Panc1 (cell line): Measurements from ENCODE around the gene PXDN. TPM values are rescaled to one million over a fixed set of nuclear protein-coding genes. Genes with fewer than 3 reads are reported as not detected.

Source experiments
- ATAC-seq: fragments of 200-7000 bp; cut with Tn5 transposase; 2 replicates; pipeline ENCODE4 v1.9.1; 2020; ENCODE audit warnings: mild to moderate bottlenecking, moderate library complexity
- BruUV-seq: library from RNA; stranded (reverse); fragments of 400-500 nt; replicated peaks from 2 replicates; lab custom pipeline; 2021; lab: Mats Ljungman, UMichigan
- CTCF ChIA-PET: fragments of 300-600 bp; sonication (Branson Sonifier 250); formaldehyde crosslinking; loops from one replicate; lab custom pipeline; 2022; ENCODE audit warnings: antibody characterized with exemption; lab: Charles Lee
- POLR2A ChIA-PET: fragments of 300-600 bp; sonication (Branson Sonifier 250); formaldehyde crosslinking; loops from one replicate; lab custom pipeline; 2022; ENCODE audit warnings: antibody characterized with exemption; lab: Charles Lee
- DNase-seq: peaks from one replicate; pipeline ENCODE4 v3.0.0-alpha.2; 2010; ENCODE audit warnings: low read depth, low spot score
- H3K27ac ChIP-seq: 2 replicates; pipeline ENCODE4 v1.5.1; 2011; ENCODE audit warnings: mild to moderate bottlenecking, low read length, inconsistent platforms
- H3K27me3 ChIP-seq: fragments of 200-500 bp; sonication (Bioruptor generic); 2 replicates; pipeline ENCODE4 v1.6.0; 2014; ENCODE audit warnings: low read length, inconsistent platforms; ENCODE audit not compliant: control insufficient read depth, insufficient read depth
- H3K36me3 ChIP-seq: fragments of 200-500 bp; sonication (Bioruptor generic); 2 replicates; pipeline ENCODE4 v1.5.1; 2014; ENCODE audit warnings: inconsistent platforms, mild to moderate bottlenecking, low read length, moderate library complexity; ENCODE audit not compliant: control insufficient read depth, insufficient read depth
- H3K4me1 ChIP-seq: 2 replicates; pipeline ENCODE4 v1.5.1; 2011; ENCODE audit warnings: inconsistent platforms, mild to moderate bottlenecking, low read length, moderate library complexity; ENCODE audit not compliant: control insufficient read depth, insufficient read depth
- H3K4me3 ChIP-seq, 2 experiments: 2 replicates each; pipeline ENCODE4 v1.5.1; 2011 to 2012; ENCODE audit warnings: low read depth in 2 of 2, low read length in 2 of 2, mild to moderate bottlenecking in 2 of 2, inconsistent platforms in 1 of 2, moderate library complexity in 1 of 2
- H3K9me3 ChIP-seq: fragments of 200-500 bp; sonication (Bioruptor generic); 2 replicates; pipeline ENCODE4 v1.5.1; 2014; ENCODE audit warnings: low read depth, mild to moderate bottlenecking, inconsistent platforms, low read length, moderate library complexity; ENCODE audit not compliant: control insufficient read depth, insufficient read depth
- POLR2AphosphoS5 ChIP-seq: IDR thresholded peaks from 2 replicates; pipeline ENCODE4 v1.6.1; 2012; ENCODE audit warnings: mild to moderate bottlenecking, low read depth, low read length, moderate library complexity
- SIN3A ChIP-seq: IDR thresholded peaks from 2 replicates; pipeline ENCODE4 v1.6.1; 2012; ENCODE audit warnings: low read depth, mild to moderate bottlenecking, low read length, moderate library complexity, borderline replicate concordance; ENCODE audit not compliant: insufficient read depth
- TCF7L2 ChIP-seq: IDR thresholded peaks from 2 replicates; pipeline ENCODE4 v1.6.1; 2011; ENCODE audit warnings: mild to moderate bottlenecking, low read depth, low read length, inconsistent platforms
- in situ Hi-C: cut with HindIII; loops from 2 replicates; pipeline ENCODE4 v1.10.0; 2016; ENCODE audit warnings: low sequenced_read_pairs, low pct_unique_long_range_greater_than_20kb
- intact Hi-C: fragments of 100-400 bp; cut with micrococcal nuclease; formaldehyde crosslinking; loops from one replicate; pipeline ENCODE4 v1.10.0; 2022; ENCODE audit not compliant: unreplicated experiment
- total RNA-seq: library from RNA; stranded (reverse); gene quantifications from one replicate; pipeline ENCODE4 v1.2.1, GENCODE V29; 2021; ENCODE audit not compliant: unreplicated experiment
- TF ChIP-seq, protein P1 (sequence below), 2 experiments: IDR thresholded peaks; 2 replicates each; pipeline ENCODE4 v1.6.1; 2011 to 2012; ENCODE audit warnings: low read depth in 2 of 2, control low read depth in 1 of 2, low read length in 1 of 2, mild to moderate bottlenecking in 1 of 2, moderate library complexity in 1 of 2; ENCODE audit not compliant: insufficient read depth in 1 of 2
- TF ChIP-seq, protein P2 (sequence below): fragments of 450-650 bp; IDR thresholded peaks from 2 replicates; pipeline ENCODE4 v1.5.1; 2017; ENCODE audit warnings: mild to moderate bottlenecking

The PXDN gene
- total RNA-seq, 1 experiment from 2014 or later: 2.5 TPM

DNA sequence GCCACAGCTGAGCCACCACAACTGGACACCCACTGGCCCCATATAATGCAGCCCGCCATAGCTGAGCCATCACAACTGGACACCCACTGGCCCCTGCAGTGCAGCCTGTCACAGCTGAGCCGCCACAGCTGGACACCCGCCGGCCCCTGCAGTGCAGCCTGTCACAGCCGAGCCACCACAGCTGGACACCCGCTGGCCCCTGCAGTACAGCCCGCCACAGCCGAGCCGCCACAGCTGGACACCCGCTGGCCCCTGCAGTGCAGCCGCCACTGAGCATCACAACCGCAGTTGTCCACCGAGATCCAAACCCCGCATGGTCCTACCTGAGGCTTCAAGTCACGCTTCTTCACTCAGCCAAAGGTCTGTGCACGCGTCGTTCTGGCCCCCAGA is 134.2 kb downstream of the PXDN start:
- H3K4me3 ChIP-seq: no peak overlapping the region
- intact Hi-C loops: no loop called here
- DNase-seq: no peak
- peaks cover 22% of the 10 kb centered on the region for H3K4me1 ChIP-seq
- no peak for ATAC-seq
- H3K27ac ChIP-seq: peak overlapping the region; percentile 6; the same call in 1 of the 2 replicates
- no peaks in the 10 kb centered on the region for H3K27me3 ChIP-seq
- ChIA-PET POLR2A (no interaction called here), CTCF (no interaction called here)
- BruUV-seq: no TSS peak
- in situ Hi-C loops: no loop called here
- no peaks in the 10 kb centered on the region for H3K36me3 ChIP-seq
- H3K9me3 ChIP-seq: no peaks in the 10 kb centered on the region
- TF ChIP-seq, protein P1, sequence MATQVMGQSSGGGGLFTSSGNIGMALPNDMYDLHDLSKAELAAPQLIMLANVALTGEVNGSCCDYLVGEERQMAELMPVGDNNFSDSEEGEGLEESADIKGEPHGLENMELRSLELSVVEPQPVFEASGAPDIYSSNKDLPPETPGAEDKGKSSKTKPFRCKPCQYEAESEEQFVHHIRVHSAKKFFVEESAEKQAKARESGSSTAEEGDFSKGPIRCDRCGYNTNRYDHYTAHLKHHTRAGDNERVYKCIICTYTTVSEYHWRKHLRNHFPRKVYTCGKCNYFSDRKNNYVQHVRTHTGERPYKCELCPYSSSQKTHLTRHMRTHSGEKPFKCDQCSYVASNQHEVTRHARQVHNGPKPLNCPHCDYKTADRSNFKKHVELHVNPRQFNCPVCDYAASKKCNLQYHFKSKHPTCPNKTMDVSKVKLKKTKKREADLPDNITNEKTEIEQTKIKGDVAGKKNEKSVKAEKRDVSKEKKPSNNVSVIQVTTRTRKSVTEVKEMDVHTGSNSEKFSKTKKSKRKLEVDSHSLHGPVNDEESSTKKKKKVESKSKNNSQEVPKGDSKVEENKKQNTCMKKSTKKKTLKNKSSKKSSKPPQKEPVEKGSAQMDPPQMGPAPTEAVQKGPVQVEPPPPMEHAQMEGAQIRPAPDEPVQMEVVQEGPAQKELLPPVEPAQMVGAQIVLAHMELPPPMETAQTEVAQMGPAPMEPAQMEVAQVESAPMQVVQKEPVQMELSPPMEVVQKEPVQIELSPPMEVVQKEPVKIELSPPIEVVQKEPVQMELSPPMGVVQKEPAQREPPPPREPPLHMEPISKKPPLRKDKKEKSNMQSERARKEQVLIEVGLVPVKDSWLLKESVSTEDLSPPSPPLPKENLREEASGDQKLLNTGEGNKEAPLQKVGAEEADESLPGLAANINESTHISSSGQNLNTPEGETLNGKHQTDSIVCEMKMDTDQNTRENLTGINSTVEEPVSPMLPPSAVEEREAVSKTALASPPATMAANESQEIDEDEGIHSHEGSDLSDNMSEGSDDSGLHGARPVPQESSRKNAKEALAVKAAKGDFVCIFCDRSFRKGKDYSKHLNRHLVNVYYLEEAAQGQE (IDR thresholded peaks at IDR 0.05; ENCODE audit: insufficient read depth in 1 of 2, low read depth in 2 of 2, low read length in 1 of 2): no peak
- TF ChIP-seq POLR2AphosphoS5 (no peak), TCF7L2 (no peak), SIN3A (no peak)
- TF ChIP-seq, protein P2, sequence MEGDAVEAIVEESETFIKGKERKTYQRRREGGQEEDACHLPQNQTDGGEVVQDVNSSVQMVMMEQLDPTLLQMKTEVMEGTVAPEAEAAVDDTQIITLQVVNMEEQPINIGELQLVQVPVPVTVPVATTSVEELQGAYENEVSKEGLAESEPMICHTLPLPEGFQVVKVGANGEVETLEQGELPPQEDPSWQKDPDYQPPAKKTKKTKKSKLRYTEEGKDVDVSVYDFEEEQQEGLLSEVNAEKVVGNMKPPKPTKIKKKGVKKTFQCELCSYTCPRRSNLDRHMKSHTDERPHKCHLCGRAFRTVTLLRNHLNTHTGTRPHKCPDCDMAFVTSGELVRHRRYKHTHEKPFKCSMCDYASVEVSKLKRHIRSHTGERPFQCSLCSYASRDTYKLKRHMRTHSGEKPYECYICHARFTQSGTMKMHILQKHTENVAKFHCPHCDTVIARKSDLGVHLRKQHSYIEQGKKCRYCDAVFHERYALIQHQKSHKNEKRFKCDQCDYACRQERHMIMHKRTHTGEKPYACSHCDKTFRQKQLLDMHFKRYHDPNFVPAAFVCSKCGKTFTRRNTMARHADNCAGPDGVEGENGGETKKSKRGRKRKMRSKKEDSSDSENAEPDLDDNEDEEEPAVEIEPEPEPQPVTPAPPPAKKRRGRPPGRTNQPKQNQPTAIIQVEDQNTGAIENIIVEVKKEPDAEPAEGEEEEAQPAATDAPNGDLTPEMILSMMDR: no peak

DNA sequence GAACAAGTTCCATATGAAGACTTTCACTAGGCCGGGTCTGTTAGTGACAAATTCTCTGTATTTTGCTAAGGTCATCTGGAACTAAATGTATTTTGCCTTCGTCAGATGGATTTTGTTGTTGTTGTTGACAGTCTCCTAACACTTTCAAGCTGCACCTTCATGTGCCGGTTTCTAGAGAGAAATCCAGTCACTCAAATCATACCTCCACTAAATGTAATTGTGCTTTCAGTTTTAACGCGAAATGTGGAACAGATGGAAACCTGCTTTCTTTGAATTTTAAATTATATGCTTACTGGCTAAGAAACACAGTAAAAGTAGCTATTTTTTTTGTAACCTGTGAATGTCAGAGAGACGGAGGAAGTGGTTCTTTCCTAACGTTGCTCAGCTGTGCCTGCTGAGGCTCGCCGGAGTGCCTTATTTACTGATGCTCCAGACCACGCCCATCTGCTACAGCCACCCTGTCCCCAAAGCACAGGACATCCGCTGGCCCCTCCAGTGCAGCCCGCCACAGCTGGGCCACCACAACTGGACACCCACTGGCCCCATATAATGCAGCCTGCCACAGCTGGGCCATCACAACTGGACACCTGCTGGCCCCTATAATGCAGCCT is 134.7 kb downstream of the PXDN start:
- Histone ChIP-seq H3K36me3 (no peaks in the 10 kb centered on the region), H3K9me3 (no peaks in the 10 kb centered on the region), H3K27ac (peak overlapping the region; percentile 51), H3K27me3 (no peaks in the 10 kb centered on the region), H3K4me1 (peaks cover 27% of the 10 kb centered on the region), H3K4me3 (no peak overlapping the region)
- ATAC-seq: no peak
- TF ChIP-seq TCF7L2 (no peak), SIN3A (no peak)
- ChIA-PET POLR2A (no interaction called here), CTCF (no interaction called here)
- DNase-seq: no peak
- BruUV-seq: no TSS peak
- in situ Hi-C loops (no loop called here), intact Hi-C loops (no loop called here)

DNA sequence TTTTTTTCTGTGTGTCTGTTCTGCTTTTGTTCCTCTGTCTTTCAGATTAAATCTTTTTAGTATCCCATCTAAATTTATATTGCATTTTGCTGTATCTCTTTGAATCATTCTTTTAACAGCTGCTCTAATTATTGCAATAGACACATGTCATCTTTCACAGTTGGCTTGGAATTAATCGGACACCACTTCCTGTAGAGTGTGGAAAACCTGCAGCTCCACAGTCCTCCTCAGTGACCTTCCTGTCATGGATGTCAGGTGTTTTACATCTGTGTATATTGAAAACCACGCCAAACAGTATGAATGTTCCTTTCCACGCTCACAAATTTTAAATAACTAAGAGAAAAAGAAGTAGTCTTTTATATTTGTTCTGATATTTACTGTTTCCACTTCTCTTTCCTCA is 135.3 kb downstream of the PXDN start:
- DNase-seq (no peak), ATAC-seq (no peak)
- intact Hi-C loops: no loop called here
- in situ Hi-C loops: no loop called here
- ChIA-PET POLR2A (no interaction called here), CTCF (no interaction called here)
- BruUV-seq: no TSS peak
- H3K4me1 ChIP-seq: peaks cover 27% of the 10 kb centered on the region
- no peaks in the 10 kb centered on the region for H3K36me3 ChIP-seq
- TF ChIP-seq POLR2AphosphoS5: no peak
- TF ChIP-seq, protein P1 (IDR thresholded peaks at IDR 0.05; ENCODE audit: insufficient read depth in 1 of 2, low read depth in 2 of 2, low read length in 1 of 2): no peak
- TF ChIP-seq SIN3A: no peak
- no peak for TF ChIP-seq TCF7L2
- TF ChIP-seq, protein P2: no peak
- no peaks in the 10 kb centered on the region for H3K9me3 ChIP-seq
- H3K27ac ChIP-seq: peak overlapping the region; percentile 51
- no peaks in the 10 kb centered on the region for H3K27me3 ChIP-seq
- H3K4me3 ChIP-seq: no peak overlapping the region
